ENCODE data around the gene ABCC4. TPM values are rescaled to one million over a fixed set of nuclear protein-coding genes. Genes with fewer than 3 reads are reported as not detected.

Gene ABCC4
- total RNA-seq, 1 experiment from 2014 or later: 26.3 TPM

GRCh38 chr13:95253033-95253432, 48.2 kb downstream of the ABCC4 start:
- Histone ChIP-seq H3K27me3 (ENCODE audit: insufficient read depth, low read length) (no peaks in the 10 kb centered on the region), H3K4me2 (ENCODE audit: low read length) (0 out of 2 replicates have a peak overlapping the region, but pooled peaks have one; percentile 78), H2AFZ (ENCODE audit: low read depth, low read length, poor library complexity, severe bottlenecking) (no peak overlapping the region), H3K9ac (ENCODE audit: low read length) (no peak overlapping the region), H3K4me3 (replicated peaks in 1 of 2; ENCODE audit: low read depth in 1 of 2, low read length in 2 of 2) (no peak overlapping the region), H3K79me2 (ENCODE audit: insufficient read depth, low read length) (peaks cover 64% of the 10 kb centered on the region), H4K20me1 (ENCODE audit: insufficient read depth) (no peaks in the 10 kb centered on the region), H3K4me1 (ENCODE audit: control insufficient read depth in 1 of 2, insufficient read depth in 2 of 2, low read length in 2 of 2) (peaks cover 52 to 54% of the 10 kb centered on the region in 2 experiments), H3K9me3 (ENCODE audit: control insufficient read depth in 1 of 2, insufficient read depth in 1 of 2, low read depth in 1 of 2, low read length in 2 of 2) (no peaks in the 10 kb centered on the region), H3K36me3 (ENCODE audit: control insufficient read depth in 1 of 2, insufficient read depth in 2 of 2, low read length in 2 of 2) (no peaks in the 10 kb centered on the region), H3K9me2 (ENCODE audit: insufficient read depth) (no peaks in the 10 kb centered on the region), H3K27ac (ENCODE audit: low read depth, low read length) (no peak overlapping the region)
- ATAC-seq (no peak), DNase-seq (ENCODE audit: low read depth, low spot score) (no peak)
- ChIA-PET RAD21 (ENCODE audit: low non-redundant PET in 1 of 2, low total read pairs in 2 of 2, uncharacterized antibody in 2 of 2, unreplicated experiment in 2 of 2) (no interaction called here), POLR2A (no interaction called here), CTCF (no interaction called here)
- TF ChIP-seq SIN3A (IDR thresholded peaks at IDR 0.05; ENCODE audit: low read depth) (no peak), FOSL1 (IDR thresholded peaks at IDR 0.05; ENCODE audit: low read depth) (no peak), EGR1 (IDR thresholded peaks at IDR 0.05; ENCODE audit: low read depth) (no peak), EZH2 (IDR thresholded peaks at IDR 0.05) (no peak), TCF7L2 (IDR thresholded peaks at IDR 0.05; ENCODE audit: borderline replicate concordance, extremely low read depth, insufficient read depth, insufficient read length) (no peak)
- intact Hi-C loops (cut with micrococcal nuclease): no loop called here
- no TSS peak for BruUV-seq (replicated peaks)

- POLR2A ChIA-PET: interaction anchor here (1.0 kb wide), 1 partner anchor 174 kb away, joined by 5 read pairs; no protein-coding TSS in a partner anchor
- ATAC-seq: no peak
- Histone ChIP-seq H3K4me3 (replicated peaks in 1 of 2; ENCODE audit: low read depth in 1 of 2, low read length in 2 of 2) (no peak overlapping the region), H3K9me3 (ENCODE audit: control insufficient read depth in 1 of 2, insufficient read depth in 1 of 2, low read depth in 1 of 2, low read length in 2 of 2) (no peaks in the 10 kb centered on the region), H4K20me1 (ENCODE audit: insufficient read depth) (no peaks in the 10 kb centered on the region), H3K9ac (ENCODE audit: low read length) (no peak overlapping the region), H3K4me1 (ENCODE audit: control insufficient read depth in 1 of 2, insufficient read depth in 2 of 2, low read length in 2 of 2) (peaks cover 47 to 51% of the 10 kb centered on the region in 2 experiments), H3K9me2 (ENCODE audit: insufficient read depth) (no peaks in the 10 kb centered on the region), H3K36me3 (ENCODE audit: control insufficient read depth in 1 of 2, insufficient read depth in 2 of 2, low read length in 2 of 2) (no peaks in the 10 kb centered on the region; a peak in 1 of 4 replicates), H3K27me3 (ENCODE audit: insufficient read depth, low read length) (no peaks in the 10 kb centered on the region), H2AFZ (ENCODE audit: low read depth, low read length, poor library complexity, severe bottlenecking) (no peak overlapping the region), H3K79me2 (ENCODE audit: insufficient read depth, low read length) (peaks cover 54% of the 10 kb centered on the region), H3K27ac (ENCODE audit: low read depth, low read length) (no peak overlapping the region), H3K4me2 (ENCODE audit: low read length) (no peak overlapping the region)
- RAD21 ChIA-PET (ENCODE audit: low non-redundant PET in 1 of 2, low total read pairs in 2 of 2, uncharacterized antibody in 2 of 2, unreplicated experiment in 2 of 2): no interaction called here
- intact Hi-C loops (cut with micrococcal nuclease): no loop called here
- TF ChIP-seq POLR2AphosphoS5 (IDR thresholded peaks at IDR 0.05; ENCODE audit: low read depth, low read length) (no peak), YY1 (IDR thresholded peaks at IDR 0.05; ENCODE audit: extremely low read depth, insufficient replicate concordance, low read depth, low read length) (no peak), RAD21 (IDR thresholded peaks at IDR 0.05; ENCODE audit: low read depth) (no peak)
- CTCF ChIA-PET: no interaction called here
- DNase-seq (ENCODE audit: low read depth, low spot score): no peak
- BruUV-seq (replicated peaks): no TSS peak
Observed at GRCh38 chr13:95251641-95252040, 49.6 kb downstream of the ABCC4 start.
